PC-3 (cell line): Measurements from ENCODE around the gene MCRIP2. TPM values are rescaled to one million over a fixed set of nuclear protein-coding genes. Genes with fewer than 3 reads are reported as not detected.

Source experiments
- ATAC-seq: fragments of 200-7000 bp; cut with Tn5 transposase; 2 replicates; pipeline ENCODE4 v1.9.1; 2020; ENCODE audit warnings: mild to moderate bottlenecking, moderate library complexity
- BruUV-seq: library from RNA; stranded (reverse); fragments of 400-500 nt; replicated peaks from 2 replicates; lab custom pipeline; 2021; lab: Mats Ljungman, UMichigan
- CTCF ChIA-PET: fragments of 300-600 bp; sonication (Branson Sonifier 250); formaldehyde crosslinking; loops from one replicate; lab custom pipeline; 2022; ENCODE audit warnings: antibody characterized with exemption; lab: Charles Lee
- POLR2A ChIA-PET: fragments of 300-600 bp; sonication (Branson Sonifier 250); formaldehyde crosslinking; loops from one replicate; lab custom pipeline; 2022; ENCODE audit warnings: antibody characterized with exemption; ENCODE audit not compliant: unreplicated experiment; lab: Charles Lee
- DNase-seq: peaks from one replicate; pipeline ENCODE4 v3.0.0-alpha.2; 2015
- H2AFZ ChIP-seq: fragments of 300-600 bp; sonication (generic); 2 replicates; pipeline ENCODE4 v1.6.0; 2016; ENCODE audit warnings: antibody characterized with exemption, low read length
- H3F3A ChIP-seq: fragments of 300-600 bp; sonication (generic); one replicate; pipeline ENCODE4 v1.6.0; 2017; ENCODE audit warnings: antibody characterized with exemption, low read length, control low read depth, mild to moderate bottlenecking; ENCODE audit not compliant: unreplicated experiment
- H3K27ac ChIP-seq: fragments of 300-600 bp; sonication (generic); 2 replicates; pipeline ENCODE4 v1.5.1; 2016; ENCODE audit warnings: mild to moderate bottlenecking, low read length
- H3K27me3 ChIP-seq: fragments of 300-600 bp; sonication (generic); 2 replicates; pipeline ENCODE4 v1.6.1; 2016; ENCODE audit warnings: low read length, mixed read lengths
- H3K36me3 ChIP-seq: fragments of 300-600 bp; sonication (generic); 2 replicates; pipeline ENCODE4 v1.6.1; 2016; ENCODE audit warnings: low read depth, mixed run types, low read length, mixed read lengths
- H3K4me1 ChIP-seq: fragments of 300-600 bp; sonication (generic); 2 replicates; pipeline ENCODE4 v1.5.1; 2016; ENCODE audit warnings: low read length; ENCODE audit not compliant: insufficient read depth
- H3K4me2 ChIP-seq: fragments of 300-600 bp; sonication (generic); 2 replicates; pipeline ENCODE4 v1.6.0; 2016; ENCODE audit warnings: low read length
- H3K4me3 ChIP-seq: fragments of 300-600 bp; sonication (generic); 2 replicates; pipeline ENCODE4 v1.5.1; 2016; ENCODE audit warnings: mild to moderate bottlenecking, low read length, mixed read lengths
- H3K79me2 ChIP-seq: fragments of 300-600 bp; sonication (generic); 2 replicates; pipeline ENCODE4 v1.6.1; 2017; ENCODE audit warnings: low read length, mixed read lengths
- H3K9ac ChIP-seq: fragments of 300-600 bp; sonication (generic); 2 replicates; pipeline ENCODE4 v1.6.0; 2016; ENCODE audit warnings: mild to moderate bottlenecking, low read length
- H3K9me2 ChIP-seq: fragments of 300-600 bp; sonication (generic); replicated peaks from 2 replicates; pipeline ENCODE4 v1.6.1; 2016; ENCODE audit warnings: mixed run types, low read length, mixed read lengths
- H3K9me3 ChIP-seq: fragments of 300-600 bp; sonication (generic); 2 replicates; pipeline ENCODE4 v1.6.1; 2016; ENCODE audit warnings: low read length, mixed read lengths
- H4K20me1 ChIP-seq: fragments of 300-600 bp; sonication (generic); 2 replicates; pipeline ENCODE4 v1.6.1; 2016; ENCODE audit warnings: low read length, mixed read lengths
- CTCF ChIP-seq: fragments of 300-600 bp; sonication (generic); conservative IDR thresholded peaks from 2 replicates; pipeline ENCODE4 v1.5.1; 2017; ENCODE audit warnings: antibody characterized with exemption, low read depth, mild to moderate bottlenecking, low read length
- EZH2 ChIP-seq: fragments of 300-600 bp; sonication (generic); IDR thresholded peaks from one replicate; pipeline ENCODE4 v1.6.1; 2017; ENCODE audit warnings: antibody characterized with exemption, mild to moderate bottlenecking, low read length; ENCODE audit not compliant: unreplicated experiment
- EZH2phosphoT487 ChIP-seq: fragments of 300-600 bp; sonication (generic); IDR thresholded peaks from 2 replicates; pipeline ENCODE4 v1.6.1; 2018; ENCODE audit warnings: mild to moderate bottlenecking, antibody characterized with exemption, low read length, borderline replicate concordance
- intact Hi-C: fragments of 100-400 bp; cut with micrococcal nuclease; formaldehyde crosslinking; loops from 2 replicates; pipeline ENCODE4 v1.9.0; 2023
- total RNA-seq: library from RNA; depleted of rRNA; stranded (reverse); fragments of >200 nt; gene quantifications from 2 replicates; pipeline ENCODE4 v1.2.3, GENCODE V29; 2014

Gene MCRIP2
- total RNA-seq, 1 experiment from 2014 or later = 83.5 TPM

GRCh38 chr16:692356-693108, 50.9 kb downstream of the MCRIP2 start:
- Histone ChIP-seq H3K27ac (no peak overlapping the region), H4K20me1 (no peaks in the 10 kb centered on the region), H3K4me1 (peaks cover 22% of the 10 kb centered on the region), H3K36me3 (no peaks in the 10 kb centered on the region), H3K79me2 (peaks cover 12% of the 10 kb centered on the region), H3K4me2 (no peak overlapping the region), H3K27me3 (no peaks in the 10 kb centered on the region), H3K9me2 (no peaks in the 10 kb centered on the region), H3K4me3 (no peak overlapping the region), H3K9ac (no peak overlapping the region), H3F3A (peaks cover 4% of the 10 kb centered on the region), H2AFZ (no peak overlapping the region), H3K9me3 (no peaks in the 10 kb centered on the region)
- no peak for ATAC-seq
- no peak for DNase-seq
- ChIA-PET CTCF (no interaction called here), POLR2A (interaction anchor here (0.6 kb wide), 1 partner anchor 1969 kb away, joined by 4 read pairs; no protein-coding TSS in a partner anchor)
- no TSS peak for BruUV-seq
- TF ChIP-seq CTCF (no peak), EZH2 (no peak), EZH2phosphoT487 (no peak)
- intact Hi-C loops = no loop called here

- Histone ChIP-seq H3K9me2 (no peaks in the 10 kb centered on the region), H3K4me2 (no peak overlapping the region), H4K20me1 (no peaks in the 10 kb centered on the region), H3K4me1 (peaks cover 22% of the 10 kb centered on the region), H3K4me3 (no peak overlapping the region), H3K27ac (no peak overlapping the region), H3F3A (peaks cover 4% of the 10 kb centered on the region), H3K36me3 (no peaks in the 10 kb centered on the region), H3K9ac (no peak overlapping the region), H3K79me2 (peaks cover 12% of the 10 kb centered on the region), H3K9me3 (no peaks in the 10 kb centered on the region), H2AFZ (no peak overlapping the region), H3K27me3 (no peaks in the 10 kb centered on the region)
- intact Hi-C loops = no loop called here
- POLR2A ChIA-PET = interaction anchor here (0.6 kb wide), 1 partner anchor 1968 kb away, joined by 4 read pairs; no protein-coding TSS in a partner anchor
- no peak for TF ChIP-seq EZH2
- no peak for TF ChIP-seq CTCF
- no peak for TF ChIP-seq EZH2phosphoT487
- no TSS peak for BruUV-seq
- DNase-seq (no peak), ATAC-seq (no peak)
- CTCF ChIA-PET = no interaction called here
Observed at GRCh38 chr16:693364-693763, 51.7 kb downstream of the MCRIP2 start.

GRCh38 chr16:693766-694165, 52.1 kb downstream of the MCRIP2 start:
- no peak for ATAC-seq
- TF ChIP-seq CTCF (no peak), EZH2 (no peak), EZH2phosphoT487 (no peak)
- intact Hi-C loops = no loop called here
- ChIA-PET CTCF (no interaction called here), POLR2A (no interaction called here)
- DNase-seq = no peak
- Histone ChIP-seq H3K4me1 (peaks cover 22% of the 10 kb centered on the region), H3K36me3 (no peaks in the 10 kb centered on the region), H4K20me1 (no peaks in the 10 kb centered on the region), H3K9me3 (no peaks in the 10 kb centered on the region), H3K79me2 (peaks cover 11% of the 10 kb centered on the region), H3K27me3 (no peaks in the 10 kb centered on the region), H3K9ac (no peak overlapping the region), H3K27ac (no peak overlapping the region), H3F3A (peaks cover 4% of the 10 kb centered on the region), H3K4me2 (no peak overlapping the region), H2AFZ (no peak overlapping the region), H3K9me2 (no peaks in the 10 kb centered on the region), H3K4me3 (no peak overlapping the region)
- BruUV-seq = no TSS peak
